Caco-2 (cell line): ENCODE measurements around the gene PCBP2. TPM values are rescaled to one million over a fixed set of nuclear protein-coding genes. Genes with fewer than 3 reads are reported as not detected.

ENCODE experiments used
- BruUV-seq: library from RNA; stranded (reverse); fragments of 400-500 nt; replicated peaks from 2 replicates; lab custom pipeline; 2021; lab: Mats Ljungman, UMichigan
- CTCF ChIA-PET: fragments of 300-600 bp; sonication (Branson Sonifier 250); formaldehyde crosslinking; loops from one replicate; lab custom pipeline; 2022; ENCODE audit warnings: antibody characterized with exemption; lab: Charles Lee
- POLR2A ChIA-PET: fragments of 300-600 bp; sonication (Branson Sonifier 250); formaldehyde crosslinking; loops from one replicate; lab custom pipeline; 2022; ENCODE audit warnings: antibody characterized with exemption; lab: Charles Lee
- DNase-seq, 2 experiments: peaks; one replicate each; pipeline versions ENCODE4 v3.0.0 to v3.0.0-alpha.2; 2020 to 2022
- H3K27me3 ChIP-seq: replicated peaks from 2 replicates; pipeline ENCODE4 v1.6.0; 2011; ENCODE audit warnings: low read length; ENCODE audit not compliant: control insufficient read depth, insufficient read depth
- H3K36me3 ChIP-seq: 2 replicates; pipeline ENCODE4 v1.5.1; 2011; ENCODE audit warnings: low read length; ENCODE audit not compliant: control insufficient read depth, insufficient read depth
- H3K4me1 ChIP-seq: fragments of 250-450 bp; sonication (Bioruptor Pico); 2 replicates; pipeline ENCODE4 v1.5.1; 2020; ENCODE audit warnings: mild to moderate bottlenecking
- H3K4me3 ChIP-seq: 2 replicates; pipeline ENCODE4 v1.5.1; 2011; ENCODE audit warnings: low read depth, mild to moderate bottlenecking, control low read depth, low read length
- H3K9me3 ChIP-seq: fragments of 250-450 bp; sonication (Bioruptor Pico); 2 replicates; pipeline ENCODE4 v1.5.1; 2020; ENCODE audit warnings: mild to moderate bottlenecking, moderate library complexity
- H3K27ac Mint-ChIP-seq: one replicate; pipeline ENCODE4 v1.8.0; 2022; ENCODE audit warnings: mixed read lengths; ENCODE audit not compliant: unreplicated experiment
- H3K27me3 Mint-ChIP-seq: one replicate; pipeline ENCODE4 v1.8.0; 2022; ENCODE audit warnings: mixed read lengths; ENCODE audit not compliant: insufficient read depth, unreplicated experiment
- H3K36me3 Mint-ChIP-seq: one replicate; pipeline ENCODE4 v1.8.0; 2022; ENCODE audit warnings: mild to moderate bottlenecking, mixed read lengths; ENCODE audit not compliant: insufficient read depth, unreplicated experiment
- H3K4me1 Mint-ChIP-seq: one replicate; pipeline ENCODE4 v1.8.0; 2022; ENCODE audit warnings: low read depth, mixed read lengths; ENCODE audit not compliant: unreplicated experiment
- H3K4me3 Mint-ChIP-seq: one replicate; pipeline ENCODE4 v1.8.0; 2022; ENCODE audit warnings: mild to moderate bottlenecking, moderate library complexity, mixed read lengths; ENCODE audit not compliant: unreplicated experiment
- H3K9me3 Mint-ChIP-seq: one replicate; pipeline ENCODE4 v1.8.0; 2022; ENCODE audit warnings: mixed read lengths; ENCODE audit not compliant: unreplicated experiment
- intact Hi-C: fragments of 100-400 bp; cut with micrococcal nuclease; formaldehyde crosslinking; loops from one replicate; pipeline ENCODE4 v1.10.0; 2022; ENCODE audit not compliant: unreplicated experiment
- total RNA-seq: library from RNA; stranded (reverse); gene quantifications from 2 replicates; pipeline ENCODE4 v1.2.3, GENCODE V29; 2022
- TF ChIP-seq, protein P1 (sequence below), 2 experiments: fragments of 200-600 bp in 1 of 2; IDR thresholded peaks; 1 replicate in 1 of 2; 2 replicates in 1 of 2; pipeline versions ENCODE4 v1.5.1 to v1.8.0; 2011 to 2022; ENCODE audit warnings: antibody characterized with exemption in 1 of 2, control low read depth in 1 of 2, inconsistent platforms in 1 of 2, low read depth in 1 of 2, low read length in 1 of 2, mild to moderate bottlenecking in 1 of 2, moderate library complexity in 1 of 2; ENCODE audit not compliant: insufficient read depth in 1 of 2, severe bottlenecking in 1 of 2, unreplicated experiment in 1 of 2

PCBP2 gene
- total RNA-seq, 1 experiment from 2014 or later: 1,143 TPM

DNA sequence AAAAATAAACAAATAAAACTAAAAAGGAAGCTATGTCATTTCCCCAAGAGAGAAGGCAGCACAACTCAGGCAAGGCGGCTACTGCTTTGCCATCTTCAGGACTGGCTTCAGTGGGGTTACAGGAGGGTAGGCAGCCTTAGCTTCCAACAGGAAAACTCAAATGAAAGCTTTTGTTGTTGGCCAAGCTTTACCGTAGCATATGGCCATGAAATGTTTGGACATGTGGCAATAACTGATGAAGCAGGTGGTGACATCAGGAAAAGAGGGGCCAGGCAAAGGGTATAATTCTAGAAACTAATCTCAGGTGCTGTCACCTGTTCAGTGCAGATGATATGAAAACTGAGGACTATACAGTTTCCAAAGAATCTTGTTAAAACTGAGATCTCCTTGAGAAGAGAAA is 78.2 kb downstream of the PCBP2 start:
- ChIA-PET POLR2A (no interaction called here), CTCF (no interaction called here)
- no peaks in the 10 kb centered on the region for H3K4me1 Mint-ChIP-seq
- H3K9me3 Mint-ChIP-seq: no peaks in the 10 kb centered on the region
- no TSS peak for BruUV-seq
- peaks cover 2% of the 10 kb centered on the region; the same call in 1 of the 2 replicates for H3K36me3 ChIP-seq
- H3K4me3 Mint-ChIP-seq: no peak overlapping the region
- TF ChIP-seq, protein P1, sequence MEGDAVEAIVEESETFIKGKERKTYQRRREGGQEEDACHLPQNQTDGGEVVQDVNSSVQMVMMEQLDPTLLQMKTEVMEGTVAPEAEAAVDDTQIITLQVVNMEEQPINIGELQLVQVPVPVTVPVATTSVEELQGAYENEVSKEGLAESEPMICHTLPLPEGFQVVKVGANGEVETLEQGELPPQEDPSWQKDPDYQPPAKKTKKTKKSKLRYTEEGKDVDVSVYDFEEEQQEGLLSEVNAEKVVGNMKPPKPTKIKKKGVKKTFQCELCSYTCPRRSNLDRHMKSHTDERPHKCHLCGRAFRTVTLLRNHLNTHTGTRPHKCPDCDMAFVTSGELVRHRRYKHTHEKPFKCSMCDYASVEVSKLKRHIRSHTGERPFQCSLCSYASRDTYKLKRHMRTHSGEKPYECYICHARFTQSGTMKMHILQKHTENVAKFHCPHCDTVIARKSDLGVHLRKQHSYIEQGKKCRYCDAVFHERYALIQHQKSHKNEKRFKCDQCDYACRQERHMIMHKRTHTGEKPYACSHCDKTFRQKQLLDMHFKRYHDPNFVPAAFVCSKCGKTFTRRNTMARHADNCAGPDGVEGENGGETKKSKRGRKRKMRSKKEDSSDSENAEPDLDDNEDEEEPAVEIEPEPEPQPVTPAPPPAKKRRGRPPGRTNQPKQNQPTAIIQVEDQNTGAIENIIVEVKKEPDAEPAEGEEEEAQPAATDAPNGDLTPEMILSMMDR (IDR thresholded peaks at IDR 0.05; ENCODE audit: insufficient read depth in 1 of 2, low read depth in 1 of 2, low read length in 1 of 2, severe bottlenecking in 1 of 2, unreplicated experiment in 1 of 2): no peak
- intact Hi-C loops: no loop called here
- no peaks in the 10 kb centered on the region for H3K4me1 ChIP-seq
- DNase-seq: no peak
- no peaks in the 10 kb centered on the region for H3K27me3 Mint-ChIP-seq
- H3K27me3 ChIP-seq: no peaks in the 10 kb centered on the region
- H3K27ac Mint-ChIP-seq: no peak overlapping the region
- H3K9me3 ChIP-seq: no peaks in the 10 kb centered on the region
- H3K36me3 Mint-ChIP-seq: peaks cover 14% of the 10 kb centered on the region
- H3K4me3 ChIP-seq: no peak overlapping the region

Other genes with a start within 250 kb of the PCBP2 start
- gene ITGB7, start 244.9 kb upstream of the PCBP2 start, total RNA-seq: 1.1 TPM in 2 replicates
- 11.8 and 12.9 TPM in 2 replicates for gene RARG, start 219.9 kb upstream of the PCBP2 start, total RNA-seq
- gene ESPL1, start 183.8 kb upstream of the PCBP2 start, total RNA-seq: 32.3 and 34.9 TPM in 2 replicates
- gene PFDN5, start 156.6 kb upstream of the PCBP2 start, total RNA-seq: 251 and 264 TPM in 2 replicates
- 56.3 and 59.8 TPM in 2 replicates for gene MYG1, start 152.4 kb upstream of the PCBP2 start, total RNA-seq
- 63.8 and 67.2 TPM in 2 replicates for gene AAAS, start 130.5 kb upstream of the PCBP2 start, total RNA-seq
- not detected in 2 replicates for gene SP7, start 115.7 kb upstream of the PCBP2 start, total RNA-seq
- 78.1 and 83.3 TPM in 2 replicates for gene SP1, start 71.9 kb upstream of the PCBP2 start, total RNA-seq
- 0.28 and 0.48 TPM in 2 replicates for gene AMHR2, start 28.2 kb upstream of the PCBP2 start, total RNA-seq
- 395 and 400 TPM in 2 replicates for gene PRR13, start 10.4 kb upstream of the PCBP2 start, total RNA-seq
- gene MAP3K12, start 47.4 kb downstream of the PCBP2 start, total RNA-seq: 2.4 and 3.9 TPM in 2 replicates
- 43.9 and 50.7 TPM in 2 replicates for gene TARBP2, start 49.2 kb downstream of the PCBP2 start, total RNA-seq
- gene NPFF, start 55.4 kb downstream of the PCBP2 start, total RNA-seq: 2.4 TPM in 1 of 2 replicates, not detected in the other
- gene ATF7, start 174.3 kb downstream of the PCBP2 start, total RNA-seq: 26.9 and 28.7 TPM in 2 replicates
- gene ATP5MC2, start 224.0 kb downstream of the PCBP2 start, total RNA-seq: 156 and 160 TPM in 2 replicates